ENCODE data around the gene CSTPP1. TPM values are rescaled to one million over a fixed set of nuclear protein-coding genes. Genes with fewer than 3 reads are reported as not detected.

Gene CSTPP1
- total RNA-seq, 1 donor from 2014 or later = 29.9 TPM

DNA sequence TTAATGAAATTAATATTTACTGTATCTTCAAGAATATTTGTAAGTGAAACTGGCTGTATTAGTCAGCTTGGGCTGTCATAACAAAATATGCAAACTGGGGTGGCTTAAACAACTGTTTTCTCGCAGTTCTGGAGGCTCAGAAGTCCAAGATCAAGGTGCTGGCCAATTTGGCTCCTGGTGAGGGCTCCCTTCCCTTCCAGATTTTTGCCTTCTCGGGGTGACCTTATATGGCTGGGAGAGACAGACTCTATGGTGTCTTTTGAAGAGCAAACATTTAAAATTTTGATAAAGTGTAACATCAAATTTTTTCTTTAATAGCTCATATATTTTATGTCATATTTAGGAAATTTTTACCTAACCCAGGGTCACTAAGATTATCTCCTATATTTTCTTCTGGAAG lies 30.2 kb downstream of the CSTPP1 start:
- no peak overlapping the region for H3K27ac Mint-ChIP-seq
- no peak overlapping the region for H3K4me3 Mint-ChIP-seq
- H3K4me1 Mint-ChIP-seq = no peaks in the 10 kb centered on the region
- peaks cover 14% of the 10 kb centered on the region for H3K36me3 Mint-ChIP-seq (ENCODE audit: low read depth)
- ChIA-PET CTCF (interaction anchor here (1.2 kb wide), 1 partner anchor 36 kb away, joined by 3 read pairs; no protein-coding TSS in a partner anchor), POLR2A (no interaction called here)
- ATAC-seq (ENCODE audit: low read depth) (no peak), DNase-seq (no peak)
- intact Hi-C loops (cut with micrococcal nuclease) = no loop called here
- no peaks in the 10 kb centered on the region for H3K9me3 Mint-ChIP-seq
- TF ChIP-seq, protein P1, sequence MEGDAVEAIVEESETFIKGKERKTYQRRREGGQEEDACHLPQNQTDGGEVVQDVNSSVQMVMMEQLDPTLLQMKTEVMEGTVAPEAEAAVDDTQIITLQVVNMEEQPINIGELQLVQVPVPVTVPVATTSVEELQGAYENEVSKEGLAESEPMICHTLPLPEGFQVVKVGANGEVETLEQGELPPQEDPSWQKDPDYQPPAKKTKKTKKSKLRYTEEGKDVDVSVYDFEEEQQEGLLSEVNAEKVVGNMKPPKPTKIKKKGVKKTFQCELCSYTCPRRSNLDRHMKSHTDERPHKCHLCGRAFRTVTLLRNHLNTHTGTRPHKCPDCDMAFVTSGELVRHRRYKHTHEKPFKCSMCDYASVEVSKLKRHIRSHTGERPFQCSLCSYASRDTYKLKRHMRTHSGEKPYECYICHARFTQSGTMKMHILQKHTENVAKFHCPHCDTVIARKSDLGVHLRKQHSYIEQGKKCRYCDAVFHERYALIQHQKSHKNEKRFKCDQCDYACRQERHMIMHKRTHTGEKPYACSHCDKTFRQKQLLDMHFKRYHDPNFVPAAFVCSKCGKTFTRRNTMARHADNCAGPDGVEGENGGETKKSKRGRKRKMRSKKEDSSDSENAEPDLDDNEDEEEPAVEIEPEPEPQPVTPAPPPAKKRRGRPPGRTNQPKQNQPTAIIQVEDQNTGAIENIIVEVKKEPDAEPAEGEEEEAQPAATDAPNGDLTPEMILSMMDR (IDR thresholded peaks at IDR 0.05) = no peak
- no peaks in the 10 kb centered on the region for H3K27me3 Mint-ChIP-seq

DNA sequence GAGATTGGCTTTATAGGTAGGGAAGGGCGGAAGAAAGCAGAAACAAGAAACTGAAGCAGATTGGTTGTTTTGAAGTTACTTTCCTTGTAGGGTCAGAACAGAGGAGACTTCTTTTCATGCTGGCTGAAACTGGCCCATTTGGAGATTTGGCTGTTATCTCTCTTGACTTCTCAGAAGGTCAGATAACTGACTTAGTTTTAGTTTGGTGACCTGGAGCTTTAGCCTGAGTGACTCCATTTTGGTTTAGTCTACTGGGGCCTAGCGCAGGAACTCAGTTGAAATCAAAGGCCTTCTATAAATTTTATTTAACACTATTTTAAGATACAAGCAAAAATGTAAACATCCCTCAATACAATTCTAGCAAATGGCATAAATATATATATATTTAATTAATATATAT lies 31.4 kb downstream of the CSTPP1 start:
- ChIA-PET CTCF (no interaction called here), POLR2A (no interaction called here)
- no peaks in the 10 kb centered on the region for H3K27me3 Mint-ChIP-seq
- H3K4me3 Mint-ChIP-seq = no peak overlapping the region
- ATAC-seq (ENCODE audit: low read depth) = no peak
- H3K36me3 Mint-ChIP-seq (ENCODE audit: low read depth) = peaks cover 10% of the 10 kb centered on the region
- H3K9me3 Mint-ChIP-seq = no peaks in the 10 kb centered on the region
- no peaks in the 10 kb centered on the region for H3K4me1 Mint-ChIP-seq
- intact Hi-C loops (cut with micrococcal nuclease) = no loop called here
- TF ChIP-seq, protein P1 (IDR thresholded peaks at IDR 0.05) = no peak
- DNase-seq = no peak
- no peak overlapping the region for H3K27ac Mint-ChIP-seq

DNA sequence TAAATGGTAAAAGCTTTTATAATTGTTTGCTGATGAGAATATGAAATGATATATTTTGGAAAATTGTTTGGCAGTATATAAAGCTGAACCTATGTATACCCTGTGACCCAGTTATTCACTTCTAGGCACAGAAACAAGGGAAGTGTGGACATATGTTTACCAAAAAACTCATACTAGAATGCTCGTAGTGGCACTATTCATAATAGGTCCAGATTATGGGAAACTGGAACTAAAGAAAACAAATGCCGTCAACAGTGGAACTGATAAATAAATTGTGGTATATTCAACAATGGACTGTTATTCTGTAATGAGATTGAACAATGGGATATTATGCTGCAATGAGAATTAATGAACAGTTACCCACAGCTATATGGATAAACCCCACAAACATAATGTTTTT lies 32.8 kb downstream of the CSTPP1 start:
- intact Hi-C loops (cut with micrococcal nuclease) = no loop called here
- CTCF ChIA-PET = no interaction called here
- Mint-ChIP-seq H3K36me3 (ENCODE audit: low read depth) (peaks cover 9% of the 10 kb centered on the region), H3K4me3 (no peak overlapping the region), H3K9me3 (no peaks in the 10 kb centered on the region), H3K4me1 (no peaks in the 10 kb centered on the region), H3K27me3 (no peaks in the 10 kb centered on the region), H3K27ac (no peak overlapping the region)
- POLR2A ChIA-PET = no interaction called here
- DNase-seq = no peak
- TF ChIP-seq, protein P1 (IDR thresholded peaks at IDR 0.05) = no peak
- ATAC-seq (ENCODE audit: low read depth) = no peak

DNA sequence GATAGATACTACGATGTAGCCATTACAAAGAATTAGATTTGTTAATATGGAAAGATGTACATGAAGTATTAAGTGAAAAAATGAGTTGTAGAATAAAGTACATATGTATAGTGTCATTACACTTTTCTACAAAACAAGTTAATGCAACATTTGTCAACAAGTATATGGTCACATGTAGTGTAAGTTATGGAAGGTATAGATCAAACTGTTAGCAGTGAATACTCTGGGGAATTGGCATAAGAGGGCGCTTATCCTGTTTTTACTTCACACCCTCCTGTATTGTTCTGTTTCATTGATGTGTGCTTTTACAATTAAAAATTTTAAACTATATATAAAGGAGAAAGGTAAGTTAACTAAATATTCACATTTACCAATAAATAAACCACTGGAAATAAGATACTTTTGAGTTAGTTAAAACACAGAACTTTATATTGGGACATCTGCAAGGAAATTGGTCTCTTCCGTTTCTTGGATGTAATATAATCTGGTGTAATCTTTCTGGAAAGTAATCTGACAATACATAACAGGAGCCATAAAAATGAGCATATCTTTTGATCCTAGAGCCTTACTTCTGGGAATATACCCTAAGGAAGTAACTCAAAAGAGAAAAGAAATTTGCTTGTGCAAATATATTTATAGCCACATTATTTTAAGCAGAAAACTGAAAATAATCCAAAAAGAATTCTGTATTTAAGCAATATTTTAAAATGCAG lies 34.5 kb downstream of the CSTPP1 start:
- H3K4me1 Mint-ChIP-seq = no peaks in the 10 kb centered on the region
- no peaks in the 10 kb centered on the region for H3K27me3 Mint-ChIP-seq

DNA sequence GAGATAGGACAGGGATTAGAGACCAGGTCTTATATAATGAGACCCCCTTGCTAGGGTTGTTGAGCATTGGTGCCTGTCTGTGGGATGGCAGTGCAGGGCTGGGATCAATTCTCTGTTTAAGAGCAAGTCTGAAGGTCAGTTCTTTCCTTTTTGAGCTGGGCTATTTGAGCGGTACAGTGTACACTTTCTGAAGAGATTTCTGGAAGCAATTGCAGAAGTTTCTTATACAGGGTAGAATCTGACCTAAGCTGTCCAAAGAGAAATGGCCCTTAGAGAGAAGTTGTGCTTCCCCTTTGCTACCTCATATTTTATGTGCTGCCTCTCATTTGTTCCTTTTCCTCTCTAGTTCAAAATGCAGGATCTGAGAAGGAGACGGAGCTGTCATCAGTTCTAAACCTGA lies 35.8 kb downstream of the CSTPP1 start:
- Mint-ChIP-seq H3K4me1 (no peaks in the 10 kb centered on the region), H3K4me3 (no peak overlapping the region), H3K9me3 (no peaks in the 10 kb centered on the region), H3K27ac (no peak overlapping the region), H3K36me3 (ENCODE audit: low read depth) (no peaks in the 10 kb centered on the region), H3K27me3 (no peaks in the 10 kb centered on the region)
- TF ChIP-seq, protein P1 (IDR thresholded peaks at IDR 0.05) = no peak
- ATAC-seq (ENCODE audit: low read depth) (no peak), DNase-seq (no peak)
- intact Hi-C loops (cut with micrococcal nuclease) = no loop called here
- ChIA-PET CTCF (no interaction called here), POLR2A (no interaction called here)

More for the DNA sequence above, 34.5 kb downstream of the CSTPP1 start:
- no peak for ATAC-seq (ENCODE audit: low read depth)
- H3K27ac Mint-ChIP-seq = no peak overlapping the region
- TF ChIP-seq, protein P1 (IDR thresholded peaks at IDR 0.05) = no peak
- H3K9me3 Mint-ChIP-seq = no peaks in the 10 kb centered on the region
- CTCF ChIA-PET = no interaction called here
- peaks cover 2% of the 10 kb centered on the region for H3K36me3 Mint-ChIP-seq (ENCODE audit: low read depth)
- H3K4me3 Mint-ChIP-seq = no peak overlapping the region
- POLR2A ChIA-PET = no interaction called here
- intact Hi-C loops (cut with micrococcal nuclease) = no loop called here
- DNase-seq = no peak
